ENCODE results near the gene CCNQ.

GRCh38 chrX:153562546-153562945 is 36.4 kb downstream of the CCNQ start:
- TF ChIP-seq MAX (IDR thresholded peaks at IDR 0.05) = no peak
- TF ChIP-seq EP300 (IDR thresholded peaks at IDR 0.05; ENCODE audit: borderline replicate concordance) = no peak
- no peak for TF ChIP-seq CREB1 (IDR thresholded peaks at IDR 0.05; ENCODE audit: low read depth)
- TF ChIP-seq YY1 (IDR thresholded peaks at IDR 0.05; ENCODE audit: low read depth) = no peak

Data from Ishikawa (cell line).